GM19099 (cell line): ENCODE data around the gene PAQR4.

Experiments
- POLR2A ChIP-seq: IDR thresholded peaks from 3 replicates; pipeline ENCODE4 v1.6.1; 2011; ENCODE audit warnings: low read depth; ENCODE audit not compliant: insufficient read length; ENCODE audit errors: extremely low read depth

The PAQR4 gene

DNA sequence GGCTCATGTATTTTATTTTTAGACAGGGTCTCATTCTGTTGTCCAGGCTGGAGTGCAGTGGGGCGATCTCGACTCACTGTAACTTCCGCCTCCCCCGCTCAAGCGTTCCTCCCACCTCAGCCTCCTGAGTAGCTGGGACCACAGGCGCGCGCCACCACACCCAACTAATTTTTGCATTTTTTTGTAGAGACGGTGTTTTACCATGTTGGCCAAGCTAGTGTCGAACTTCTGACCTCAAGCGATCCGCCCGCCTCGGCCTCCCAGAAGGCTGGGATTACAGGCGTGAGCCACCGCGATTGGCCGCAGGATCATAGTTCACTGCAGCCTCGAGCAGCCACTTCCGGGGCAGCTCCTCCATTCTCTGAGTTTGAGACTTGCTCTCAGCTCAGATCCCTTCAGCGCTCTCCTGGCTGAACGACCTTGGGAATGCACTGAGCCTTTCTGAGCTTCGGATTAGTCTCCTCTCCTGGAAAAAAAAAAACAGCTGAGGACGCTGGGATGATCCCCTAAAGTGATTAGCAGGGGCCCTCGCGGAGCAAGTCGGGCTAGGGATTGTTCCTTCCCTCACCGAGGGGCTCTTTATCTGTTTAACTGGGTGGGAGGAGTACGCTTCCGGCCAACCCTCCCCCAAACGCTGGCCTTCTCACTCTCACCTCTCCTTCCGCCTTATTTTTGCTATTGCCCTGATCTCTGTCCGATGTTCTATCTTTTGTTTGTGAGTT, 12.2 kb downstream of the PAQR4 start:
- TF ChIP-seq POLR2A = no peak

- no peak for TF ChIP-seq POLR2A
Observed at GRCh38 chr16:2981899-2982250, 12.7 kb downstream of the PAQR4 start.

- TF ChIP-seq POLR2A = no peak
Observed at GRCh38 chr16:2982402-2982801, 13.3 kb downstream of the PAQR4 start.

DNA sequence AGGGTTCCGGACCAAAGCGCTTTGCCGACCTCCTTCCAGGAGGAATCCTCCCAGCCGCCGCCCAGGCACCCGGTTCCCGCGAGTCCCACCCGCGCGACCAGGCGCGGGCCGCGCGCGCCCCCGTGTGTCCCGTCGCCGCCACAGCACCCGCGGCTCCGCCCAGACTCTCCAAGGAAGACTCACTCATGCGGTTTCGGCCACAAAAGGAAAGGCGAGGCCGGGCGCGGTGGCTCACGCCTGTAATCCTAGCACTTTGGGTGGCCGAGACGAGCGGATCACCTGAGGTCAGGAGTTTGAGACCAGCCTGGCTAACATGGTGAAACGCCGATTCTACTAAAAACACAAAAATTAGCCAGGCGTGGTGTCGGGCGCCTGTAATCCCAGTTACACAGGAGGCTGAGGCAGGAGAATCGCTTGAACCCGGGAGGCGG, 14.6 kb downstream of the PAQR4 start:
- TF ChIP-seq POLR2A = peak; percentile 42

- no peak for TF ChIP-seq POLR2A
Observed at GRCh38 chr16:2985462-2985861, 16.3 kb downstream of the PAQR4 start.

DNA sequence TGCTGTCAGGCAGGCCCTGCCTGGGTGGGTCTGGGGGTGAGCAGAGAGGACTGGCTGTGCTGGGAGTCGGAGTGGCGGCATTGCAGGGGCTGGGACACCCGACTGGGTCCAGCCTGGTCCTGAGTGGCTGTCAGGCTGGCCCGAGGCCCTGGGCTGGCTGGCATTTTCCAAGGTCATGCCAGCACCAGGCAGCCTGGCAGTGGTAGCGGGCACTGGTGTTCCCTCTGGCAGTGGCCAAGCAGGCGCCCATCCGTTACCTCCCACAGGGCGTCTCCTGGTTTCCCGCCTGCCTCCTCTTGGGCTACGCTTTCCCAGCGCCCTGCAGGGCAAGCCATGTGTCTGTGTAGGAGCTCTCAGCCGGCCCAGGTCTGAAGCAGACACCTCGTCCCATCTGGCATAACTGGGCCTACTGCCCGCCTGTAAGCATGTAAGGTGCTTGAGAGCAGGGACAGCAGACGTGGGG, 16.8 kb downstream of the PAQR4 start:
- no peak for TF ChIP-seq POLR2A

DNA sequence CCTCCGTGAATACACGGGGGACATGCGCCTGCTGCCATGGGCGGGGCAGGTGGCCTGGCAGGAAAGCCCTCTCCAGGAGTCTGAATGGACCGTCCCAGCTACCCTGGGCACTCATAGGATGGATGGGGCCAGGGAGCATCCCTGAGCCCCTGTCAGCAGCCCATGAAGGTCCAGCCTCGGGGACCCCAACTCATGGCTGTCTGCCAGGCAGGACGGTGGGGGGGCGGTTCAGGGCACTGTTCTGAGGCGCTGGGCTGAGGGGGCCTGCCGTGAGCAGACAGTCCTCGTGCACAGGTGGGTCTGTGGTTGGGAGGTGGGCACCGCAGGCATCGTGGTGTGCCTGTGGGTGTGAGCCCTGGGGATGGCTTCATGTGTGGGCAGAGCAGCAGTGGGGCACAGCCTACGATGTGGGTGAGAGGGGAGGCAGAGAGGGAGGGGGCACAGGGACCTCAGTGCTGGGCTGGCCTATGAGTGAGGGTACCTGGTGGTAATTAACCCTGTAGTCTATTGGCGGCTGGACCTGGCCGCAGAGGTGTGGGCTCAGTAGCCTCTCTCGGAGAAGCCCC, 17.6 kb downstream of the PAQR4 start:
- TF ChIP-seq POLR2A = no peak

DNA sequence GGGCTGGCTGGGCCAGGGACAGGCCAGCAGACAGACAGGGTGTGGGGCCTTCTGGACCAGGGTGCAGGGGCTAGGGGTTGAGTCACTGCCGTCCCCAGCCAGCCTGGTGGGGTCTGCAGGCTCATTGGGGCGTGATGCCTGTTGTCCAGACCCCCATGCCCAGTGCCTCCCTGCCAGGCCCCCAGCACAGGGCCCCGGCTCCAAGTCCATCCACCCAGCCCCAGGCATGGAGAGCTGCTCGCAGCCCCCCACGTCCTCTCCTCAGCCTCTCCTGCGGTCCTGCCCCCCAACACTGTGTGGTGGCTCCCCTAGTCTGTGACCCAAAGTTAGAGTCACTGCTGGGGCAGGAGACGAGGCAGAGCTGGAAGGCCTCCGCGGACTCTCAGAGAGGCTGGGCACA, 18.1 kb downstream of the PAQR4 start:
- no peak for TF ChIP-seq POLR2A

GRCh38 chr16:2987833-2988232, 18.7 kb downstream of the PAQR4 start:
- TF ChIP-seq POLR2A = no peak

GRCh38 chr16:2988590-2989099, 19.5 kb downstream of the PAQR4 start:
- no peak for TF ChIP-seq POLR2A

DNA sequence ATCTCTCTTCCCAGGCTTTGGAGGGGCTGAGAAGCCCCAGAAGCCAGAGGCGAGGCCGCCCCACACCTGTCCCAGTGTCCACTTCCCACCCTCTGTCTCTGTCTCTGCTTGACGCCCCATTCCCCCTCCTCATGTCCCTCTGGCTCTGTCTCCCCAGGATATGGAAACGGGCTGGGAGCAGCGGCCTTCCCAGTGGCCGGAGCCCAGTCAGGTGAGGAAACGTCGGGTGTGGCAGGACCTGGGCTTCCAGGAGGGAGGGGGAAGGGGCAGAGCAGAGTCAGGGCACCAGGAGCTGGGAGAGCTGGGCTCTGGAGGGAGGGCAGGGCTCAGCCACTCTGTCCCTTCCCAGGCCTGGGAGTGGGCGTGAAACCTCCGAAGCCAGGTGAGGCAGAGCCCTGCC, 21.7 kb downstream of the PAQR4 start:
- TF ChIP-seq POLR2A = no peak

DNA sequence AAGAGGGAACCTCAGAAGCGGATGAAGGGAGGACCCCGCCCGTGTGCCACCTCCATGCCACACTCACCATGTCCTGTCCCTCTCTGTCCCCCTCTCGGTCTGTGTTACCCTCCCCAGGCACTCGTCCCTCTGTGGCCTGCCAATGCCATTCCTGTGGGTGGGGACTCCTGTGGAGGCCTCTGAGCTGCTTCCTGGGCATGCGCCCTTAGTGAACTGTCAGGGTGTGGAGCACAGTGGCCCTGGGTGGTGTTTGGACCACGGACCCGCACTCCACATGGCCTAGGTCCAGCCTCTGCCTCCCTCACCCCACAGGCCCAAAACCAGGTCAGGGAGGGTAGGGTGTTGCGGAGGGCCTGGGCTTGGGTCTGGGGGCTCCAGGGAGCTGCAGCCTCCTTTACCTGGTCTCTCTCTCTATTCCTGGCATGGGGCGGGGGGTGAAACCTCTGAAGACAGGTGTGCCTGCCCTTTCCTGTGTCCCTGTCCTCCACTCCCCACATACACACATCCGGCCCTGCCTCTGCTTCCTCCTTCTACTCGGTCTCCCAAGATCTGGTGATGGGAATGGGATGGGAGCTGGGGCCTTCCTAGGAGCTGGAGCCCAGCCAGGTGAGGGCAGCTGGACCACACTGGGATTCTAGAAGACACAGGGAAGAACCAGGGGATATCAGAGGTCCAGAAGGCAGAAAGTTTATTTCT, 22.6 kb downstream of the PAQR4 start:
- TF ChIP-seq POLR2A = no peak

- no peak for TF ChIP-seq POLR2A
Observed at GRCh38 chr16:2992383-2993081, 23.4 kb downstream of the PAQR4 start.

GRCh38 chr16:2996298-2996697, 27.1 kb downstream of the PAQR4 start:
- TF ChIP-seq POLR2A = no peak

- TF ChIP-seq POLR2A = no peak
Observed at GRCh38 chr16:2999929-3000328, 30.8 kb downstream of the PAQR4 start.
